ENCODE results near the gene MED16.
"Not testable (repeated sequence)": the region's sequence is repeated elsewhere in the genome, so short reads cannot be mapped to it uniquely, and the experiment has no call there.

MED16 gene

GRCh38 chr19:869245-870177, 23.5 kb downstream of the MED16 start:
- no peak for DNase-seq

- DNase-seq: no peak
Measured at GRCh38 chr19:868458-869244, 24.3 kb downstream of the MED16 start.

GRCh38 chr19:867855-868457, 25.0 kb downstream of the MED16 start:
- no peak for DNase-seq

GRCh38 chr19:867301-867793, 25.6 kb downstream of the MED16 start:
- DNase-seq: no peak

- no peak for DNase-seq
Measured at GRCh38 chr19:866769-867300, 26.2 kb downstream of the MED16 start.

- no peak for DNase-seq
Measured at GRCh38 chr19:863315-863620, 29.7 kb downstream of the MED16 start.

- peak; percentile 81 for DNase-seq
Measured at GRCh38 chr19:862581-863314, 30.2 kb downstream of the MED16 start.

GRCh38 chr19:861756-862580, 31.0 kb downstream of the MED16 start:
- peak; percentile 77 for DNase-seq

- DNase-seq: no peak
Measured at GRCh38 chr19:861141-861755, 31.7 kb downstream of the MED16 start.

GRCh38 chr19:858868-859843, 33.8 kb downstream of the MED16 start, which contains the start of gene CFD:
CFD (plus strand) TSS chr19:859664; CDS start chr19:859690, 26 bp downstream.
- DNase-seq: peak; percentile 59

GRCh38 chr19:858284-858683, 34.7 kb downstream of the MED16 start:
- DNase-seq: no peak

- DNase-seq: no peak
Measured at GRCh38 chr19:855566-856120, 37.3 kb downstream of the MED16 start.

GRCh38 chr19:855142-855541, 37.8 kb downstream of the MED16 start:
- DNase-seq: no peak

GRCh38 chr19:854549-854948, 38.4 kb downstream of the MED16 start:
- DNase-seq: no peak

- not testable (repeated sequence) for DNase-seq
Measured at GRCh38 chr19:853614-854220, 39.3 kb downstream of the MED16 start.

- no peak for DNase-seq
Measured at GRCh38 chr19:853014-853585, 39.9 kb downstream of the MED16 start.

- no peak for DNase-seq
Measured at GRCh38 chr19:852136-853013, 40.6 kb downstream of the MED16 start, which contains the start of gene ELANE. ELANE (plus strand) TSS chr19:852303; CDS start chr19:852329, 26 bp downstream.
